Panc1 (cell line): ENCODE measurements around the gene CPT1B.

Experiments
- CTCF ChIP-seq: fragments of 450-650 bp; IDR thresholded peaks from 2 replicates; pipeline ENCODE4 v1.5.1; 2017; ENCODE audit warnings: mild to moderate bottlenecking
- REST ChIP-seq, 2 experiments: IDR thresholded peaks; 2 replicates each; pipeline ENCODE4 v1.6.1; 2011 to 2012; ENCODE audit warnings: low read depth in 2 of 2, control low read depth in 1 of 2, low read length in 1 of 2, mild to moderate bottlenecking in 1 of 2, moderate library complexity in 1 of 2; ENCODE audit not compliant: insufficient read depth in 1 of 2
- SIN3A ChIP-seq: IDR thresholded peaks from 2 replicates; pipeline ENCODE4 v1.6.1; 2012; ENCODE audit warnings: low read depth, mild to moderate bottlenecking, low read length, moderate library complexity, borderline replicate concordance; ENCODE audit not compliant: insufficient read depth

- no peak for TF ChIP-seq SIN3A
- TF ChIP-seq CTCF = no peak
- no peak for TF ChIP-seq REST (IDR thresholded peaks at IDR 0.05; ENCODE audit: insufficient read depth in 1 of 2, low read depth in 2 of 2, low read length in 1 of 2)
Observed at GRCh38 chr22:50621356-50621880, 43.2 kb upstream of the CPT1B start.
